B cell (primary cell): ENCODE results near the gene UBB. TPM values are rescaled to one million over a fixed set of nuclear protein-coding genes. Genes with fewer than 3 reads are reported as not detected.

Source experiments
- ATAC-seq: fragments of 200-7000 bp; cut with Tn5 transposase; one replicate; pipeline ENCODE4 v1.10.0; 2021; ENCODE audit warnings: low read depth, mild to moderate bottlenecking, moderate number of reproducible peaks, moderate library complexity
- CTCF ChIA-PET: fragments of 350-600 bp; sonication (Branson Sonifier 250); formaldehyde crosslinking; loops from one replicate; lab custom pipeline; 2021; ENCODE audit warnings: antibody characterized with exemption, inconsistent platforms; lab: Charles Lee
- POLR2A ChIA-PET: fragments of 350-600 bp; sonication (Branson Sonifier 250); formaldehyde crosslinking; loops from one replicate; lab custom pipeline; 2021; ENCODE audit warnings: antibody characterized with exemption; lab: Charles Lee
- DNase-seq: peaks from one replicate; pipeline ENCODE4 v3.0.0; 2013
- H2AFZ ChIP-seq: 2 replicates; pipeline ENCODE4 v1.6.1; 2012; ENCODE audit warnings: mild to moderate bottlenecking, low read depth, low read length; ENCODE audit not compliant: insufficient read depth, poor library complexity, severe bottlenecking
- H3K27ac ChIP-seq, 2 donors: 1 replicate in 1 of 2; 2 replicates in 1 of 2; pipeline ENCODE4 v1.5.1; 2012 to 2013; ENCODE audit warnings: low read length in 2 of 2, mild to moderate bottlenecking in 2 of 2, moderate library complexity in 1 of 2
- H3K27me3 ChIP-seq, 4 experiments: fragments of 200-600 bp in 1 of 4; sonication (generic) in 1 of 4; replicated peaks in 1 of 4; 1 replicate in 2 of 4; 2 replicates in 2 of 4; pipeline versions ENCODE4 v1.6.1 to v1.7.0; 2013 to 2016; ENCODE audit warnings: low read length in 3 of 4, mild to moderate bottlenecking in 2 of 4, mixed read lengths in 1 of 4, moderate library complexity in 1 of 4; ENCODE audit not compliant: insufficient read depth in 4 of 4, control insufficient read depth in 3 of 4; ENCODE audit errors: control extremely low read depth in 1 of 4
- H3K36me3 ChIP-seq, 2 experiments: replicated peaks in 1 of 2; 1 replicate in 1 of 2; 2 replicates in 1 of 2; pipeline versions ENCODE4 v1.6.1 to v1.7.1; 2013; ENCODE audit warnings: low read length in 1 of 2; ENCODE audit not compliant: insufficient read depth in 2 of 2, control insufficient read depth in 1 of 2; ENCODE audit errors: control extremely low read depth in 1 of 2, extremely low read depth in 1 of 2
- H3K4me1 ChIP-seq, 2 donors: fragments of 200-600 bp in 1 of 2; sonication (generic) in 1 of 2; 1 replicate in 1 of 2; 2 replicates in 1 of 2; pipeline versions ENCODE4 v1.5.1 to v1.6.1; 2013 to 2017; ENCODE audit warnings: low read length in 2 of 2; ENCODE audit not compliant: control insufficient read depth in 2 of 2, insufficient read depth in 2 of 2
- H3K4me2 ChIP-seq: replicated peaks from 2 replicates; pipeline ENCODE3; 2012; ENCODE audit warnings: mild to moderate bottlenecking, low read depth, low read length; ENCODE audit not compliant: poor library complexity, severe bottlenecking
- H3K4me3 ChIP-seq, 5 experiments: fragments of 200-600 bp in 1 of 5; sonication (generic) in 1 of 5; 1 replicate in 3 of 5; 2 replicates in 2 of 5; pipeline versions ENCODE4 v1.5.1 to v1.7.0; 2011 to 2016; ENCODE audit warnings: low read length in 4 of 5, mild to moderate bottlenecking in 4 of 5, low read depth in 2 of 5, control low read depth in 1 of 5, moderate library complexity in 1 of 5; ENCODE audit not compliant: insufficient read depth in 1 of 5; ENCODE audit errors: control extremely low read depth in 1 of 5, extremely low read depth in 1 of 5
- H3K79me2 ChIP-seq: fragments of 200-600 bp; sonication (generic); one replicate; pipeline ENCODE4 v1.6.0; 2016; ENCODE audit warnings: low read length; ENCODE audit not compliant: control insufficient read depth, insufficient read depth
- H3K9ac ChIP-seq: fragments of 200-600 bp; sonication (generic); 2 replicates; pipeline ENCODE4 v1.6.1; 2017; ENCODE audit warnings: mild to moderate bottlenecking, low read length, moderate library complexity
- H3K9me3 ChIP-seq, 3 donors: one replicate each; pipeline versions ENCODE4 v1.6.1 to v1.7.1; 2013; ENCODE audit warnings: low read length in 2 of 3; ENCODE audit not compliant: control insufficient read depth in 2 of 3, insufficient read depth in 1 of 3; ENCODE audit errors: control extremely low read depth in 1 of 3
- H4K20me1 ChIP-seq: 2 replicates; pipeline ENCODE4 v1.6.0; 2012; ENCODE audit warnings: mild to moderate bottlenecking, low read length; ENCODE audit not compliant: insufficient read depth, control insufficient read depth, poor library complexity, severe bottlenecking
- H3K27ac Mint-ChIP-seq: one replicate; pipeline ENCODE4 v1.8.0; 2021; ENCODE audit warnings: mixed read lengths
- H3K27me3 Mint-ChIP-seq: one replicate; pipeline ENCODE4 v1.8.0; 2021; ENCODE audit warnings: mixed read lengths
- H3K4me1 Mint-ChIP-seq: one replicate; pipeline ENCODE4 v1.8.0; 2021; ENCODE audit warnings: mixed read lengths
- H3K4me3 Mint-ChIP-seq: one replicate; pipeline ENCODE4 v1.8.0; 2021; ENCODE audit warnings: mixed read lengths
- H3K9me3 Mint-ChIP-seq: one replicate; pipeline ENCODE4 v1.8.0; 2022; ENCODE audit warnings: mixed read lengths; ENCODE audit not compliant: insufficient read depth
- CTCF ChIP-seq: fragments of 200-600 bp; IDR thresholded peaks from one replicate; pipeline ENCODE4 v1.8.0; 2022; ENCODE audit warnings: antibody characterized with exemption, mild to moderate bottlenecking
- EZH2 ChIP-seq: IDR thresholded peaks from 2 replicates; pipeline ENCODE4 v1.6.1; 2012; ENCODE audit warnings: borderline replicate concordance, low read depth, mild to moderate bottlenecking, moderate library complexity, low read length; ENCODE audit not compliant: insufficient read depth, poor library complexity, severe bottlenecking
- WGBS: methylation state at CpG from one replicate; pipeline ENCODE4 v1.1.5; 2013; ENCODE audit warnings: missing lambda C conversion rate; ENCODE audit not compliant: insufficient coverage; 5-methylcytosine and 5-hydroxymethylcytosine counted together
- intact Hi-C: fragments of 100-400 bp; cut with micrococcal nuclease; formaldehyde crosslinking; loops from one replicate; pipeline ENCODE4 v1.10.0; 2022
- polyA minus RNA-seq: library from RNA; depleted of rRNA, polyadenylated mRNA; stranded (reverse); fragments of >200 nt; gene quantifications from 2 replicates; pipeline ENCODE4 v1.2.3, GENCODE V29; 2012
- polyA plus RNA-seq: library from polyadenylated mRNA; depleted of rRNA; stranded (reverse); fragments of >200 nt; gene quantifications from 2 replicates; pipeline ENCODE4 v1.2.3, GENCODE V29; 2012
- total RNA-seq, 2 donors: library from RNA; stranded (reverse); fragments of 120-200 nt in 1 of 2; gene quantifications; 1 replicate in 1 of 2; 2 replicates in 1 of 2; pipeline versions ENCODE4 v1.2.3 to v1.2.4, GENCODE V29; 2013 to 2022

The UBB gene
- total RNA-seq: 765 and 769 TPM in 2 replicates
- 1,496 TPM for total RNA-seq (2013)
- polyA plus RNA-seq: 1,656 and 1,866 TPM in 2 replicates
- 1,199 and 1,662 TPM in 2 replicates for polyA minus RNA-seq

DNA sequence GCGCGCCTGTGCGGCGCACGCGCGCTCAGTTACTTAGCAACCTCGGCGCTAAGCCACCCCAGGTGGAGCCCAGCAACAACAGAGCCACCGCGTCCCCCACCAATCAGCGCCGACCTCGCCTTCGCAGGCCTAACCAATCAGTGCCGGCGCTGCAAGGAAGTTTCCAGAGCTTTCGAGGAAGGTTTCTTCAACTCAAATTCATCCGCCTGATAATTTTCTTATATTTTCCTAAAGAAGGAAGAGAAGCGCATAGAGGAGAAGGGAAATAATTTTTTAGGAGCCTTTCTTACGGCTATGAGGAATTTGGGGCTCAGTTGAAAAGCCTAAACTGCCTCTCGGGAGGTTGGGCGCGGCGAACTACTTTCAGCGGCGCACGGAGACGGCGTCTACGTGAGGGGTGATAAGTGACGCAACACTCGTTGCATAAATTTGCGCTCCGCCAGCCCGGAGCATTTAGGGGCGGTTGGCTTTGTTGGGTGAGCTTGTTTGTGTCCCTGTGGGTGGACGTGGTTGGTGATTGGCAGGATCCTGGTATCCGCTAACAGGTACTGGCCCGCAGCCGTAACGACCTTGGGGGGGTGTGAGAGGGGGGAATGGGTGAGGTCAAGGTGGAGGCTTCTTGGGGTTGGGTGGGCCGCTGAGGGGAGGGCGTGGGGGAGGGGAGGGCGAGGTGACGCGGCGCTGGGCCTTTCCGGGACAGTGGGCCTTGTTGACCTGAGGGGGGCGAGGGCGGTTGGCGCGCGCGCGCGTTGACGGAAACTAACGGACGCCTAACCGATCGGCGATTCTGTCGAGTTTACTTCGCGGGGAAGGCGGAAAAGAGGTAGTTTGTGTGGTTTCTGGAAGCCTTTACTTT, at the start of gene UBB:
Gene UBB (plus strand): TSS at position 452 of the 856 bp plus-strand sequence. CDS start 817 bp downstream, outside the sequence.
- intact Hi-C loops: loop anchor here (1.0 to 5.0 kb wide), 4 partner anchors 28 to 156 kb away; partner anchors contain the start of genes CENPV and TRPV2
- Histone ChIP-seq H3K27ac (peak within 1 kb of the TSS; percentile 97 to 98), H3K79me2 (peaks cover 39% of the 10 kb centered on the region), H4K20me1 (peaks cover 34% of the 10 kb centered on the region), H3K4me1 (peaks cover 32 to 43% of the 10 kb centered on the region in 2 donors), H3K36me3 (peaks cover 0 to 17% of the 10 kb centered on the region in 2 experiments), H3K4me3 (peak within 1 kb of the TSS; percentile 73 to 96 (median 91)), H3K4me2 (peak within 1 kb of the TSS; percentile 92), H3K27me3 (no peaks in the 10 kb centered on the region), H2AFZ (peak within 1 kb of the TSS; percentile 100), H3K9ac (peak within 1 kb of the TSS; percentile 94), H3K9me3 (no peaks in the 10 kb centered on the region)
- CTCF ChIA-PET: interaction anchor here (0.6 to 5.1 kb wide), 9 partner anchors 17 to 281 kb away, joined by 3 to 31 read pairs (median 4); partner anchors contain the start of gene TRPV2
- TF ChIP-seq CTCF: no peak
- no peak for TF ChIP-seq EZH2
- peak within 1 kb of the TSS; percentile 84 for H3K4me3 Mint-ChIP-seq
- under 1% methylated on average over 62 of the region's 67 CpGs for WGBS
- ATAC-seq (peak; percentile 89), DNase-seq (peak; percentile 97)
- H3K27me3 Mint-ChIP-seq: no peaks in the 10 kb centered on the region
- POLR2A ChIA-PET: interaction anchor here (0.6 to 2.3 kb wide), 21 partner anchors 13 to 1283 kb away, joined by 3 to 30 read pairs (median 5); partner anchors contain the start of genes CENPV and TRPV2
- peaks cover 45% of the 10 kb centered on the region for H3K4me1 Mint-ChIP-seq
- peak within 1 kb of the TSS; percentile 97 for H3K27ac Mint-ChIP-seq
- H3K9me3 Mint-ChIP-seq: no peaks in the 10 kb centered on the region
